Psoas muscle (tissue), 8 donors: ENCODE data around the gene CPNE7. TPM values are rescaled to one million over a fixed set of nuclear protein-coding genes. Genes with fewer than 3 reads are reported as not detected.

Experiments
- ATAC-seq, 4 donors: fragments of 200-7000 bp; cut with Tn5 transposase; one replicate each; pipeline ENCODE4 v1.9.1; 2020; ENCODE audit warnings: moderate library complexity in 3 of 4, mild to moderate bottlenecking in 2 of 4
- DNase-seq, 2 donors: peaks; one replicate each; pipeline ENCODE4 v3.0.0-alpha.2; 2020
- H3K27ac ChIP-seq: fragments of 200-600 bp; one replicate; pipeline ENCODE4 v1.8.0; 2022
- H3K27me3 ChIP-seq, 3 donors: fragments of 200-600 bp in 1 of 3; one replicate each; pipeline versions ENCODE4 v1.6.1 to v1.8.0; 2013 to 2022; ENCODE audit warnings: low read length in 2 of 3, mild to moderate bottlenecking in 2 of 3, moderate library complexity in 1 of 3; ENCODE audit not compliant: insufficient read depth in 3 of 3
- H3K36me3 ChIP-seq, 2 donors: fragments of 200-600 bp in 1 of 2; one replicate each; pipeline versions ENCODE4 v1.6.1 to v1.8.0; 2013 to 2022; ENCODE audit warnings: low read depth in 1 of 2, mild to moderate bottlenecking in 1 of 2, moderate library complexity in 1 of 2; ENCODE audit not compliant: insufficient read depth in 1 of 2
- H3K4me1 ChIP-seq: fragments of 200-600 bp; one replicate; pipeline ENCODE4 v1.8.0; 2022
- H3K4me3 ChIP-seq: fragments of 200-600 bp; one replicate; pipeline ENCODE4 v1.8.0; 2022; ENCODE audit warnings: mild to moderate bottlenecking
- H3K9me3 ChIP-seq: fragments of 200-600 bp; one replicate; pipeline ENCODE4 v1.8.0; 2022
- CTCF ChIP-seq: fragments of 200-600 bp; IDR thresholded peaks from one replicate; pipeline ENCODE4 v1.8.0; 2022; ENCODE audit warnings: antibody characterized with exemption
- WGBS, 3 donors: extraction: QIAGEN DNeasy Blood & Tissue Kit; methylation state at CpG; one replicate each; pipeline versions ENCODE4 v1.1.6 to v1.1.7; 2013; 5-methylcytosine and 5-hydroxymethylcytosine counted together
- intact Hi-C, 2 donors: fragments of 100-400 bp; cut with DNase I; formaldehyde crosslinking; loops; one replicate each; pipeline versions ENCODE4 v1.11.0 to v1.14.2; 2022
- polyA plus RNA-seq, 3 donors: library from polyadenylated mRNA; stranded (reverse); fragments of 200-250 nt; gene quantifications; one replicate each; pipeline ENCODE4 v1.2.3, GENCODE V29; 2013
- total RNA-seq, 4 donors: library from RNA; stranded (reverse); fragmentation: NEBNext Ultra II Directional in 2 of 4; extraction: Animal tissue kit (Norgen Biotek cat#: 25700) in 2 of 4; gene quantifications; one replicate each; pipeline versions ENCODE4 v1.2.1 to v1.2.4, GENCODE V29; 2021 to 2023
- donor health status: healthy with polysubstance abuse.
- donor health status: DM: no; HTN: no; CAD: no; lungs with moderate emphysema.
- donor health status: Bipolar disorder and iron deficiency.
- donor health status: healthy.
- donor health status: DM: yes; HTN: yes; CAD: no.
- donor health status: DM: no; HTN: no; CAD: no.
- donor health status: DM: no; HTN: no; CAD: no.
- donor health status: DM: yes; HTN: yes; CAD: no.

Gene CPNE7
- total and polyA plus RNA-seq, 7 donors: 0.08 to 0.21 TPM; not detected in 5

- WGBS, 3 donors: 59 to 71% (median 69%) methylated on average over 34 of the region's 34 CpGs
- ATAC-seq: peak; percentile 36 to 40 (median 39)
Measured at GRCh38 chr16:89556750-89557689, 18.5 kb upstream of the CPNE7 start.

DNA sequence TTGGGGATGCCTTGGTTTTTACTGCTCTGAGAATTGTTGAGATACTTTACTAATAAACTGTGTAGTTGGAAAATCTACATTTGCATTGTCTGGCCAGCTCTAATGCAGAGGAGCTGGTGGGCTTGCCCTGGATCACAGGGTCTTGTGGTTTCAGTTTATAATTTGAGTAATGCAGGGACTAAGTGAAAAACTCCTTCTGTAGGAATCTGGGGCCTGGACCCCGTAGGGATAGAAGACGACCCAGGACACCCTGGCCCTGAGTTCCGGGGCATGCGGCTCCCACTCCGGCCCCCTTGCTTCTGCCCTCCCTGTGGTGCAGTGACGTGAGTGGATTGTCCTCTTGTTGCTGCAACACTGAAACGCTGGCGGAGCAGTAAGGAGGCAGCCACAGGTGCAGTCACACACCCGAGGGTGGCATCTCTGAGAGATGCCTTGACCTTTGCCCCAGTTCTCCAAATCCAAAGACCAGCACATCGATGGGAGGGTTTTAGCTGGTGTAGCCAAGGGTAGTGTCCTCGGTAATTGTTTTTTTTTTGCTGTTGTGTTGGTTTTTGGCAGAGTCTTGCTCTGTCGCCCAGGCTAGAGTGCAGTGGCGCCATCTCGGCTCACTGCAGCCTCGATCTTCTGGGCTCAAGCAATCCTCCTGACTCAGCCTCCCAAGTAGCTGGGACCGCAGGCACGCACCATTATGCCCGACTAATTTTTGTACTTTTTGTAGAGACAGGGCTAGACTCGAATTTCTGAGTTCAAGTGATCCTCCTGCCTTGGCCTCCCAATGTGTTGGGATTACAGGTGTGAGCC lies 17.7 kb upstream of the CPNE7 start:
- TF ChIP-seq CTCF: no peak
- peaks cover 3 to 68% of the 10 kb centered on the region in 2 donors for H3K36me3 ChIP-seq
- no peaks in the 10 kb centered on the region for H3K9me3 ChIP-seq
- no peak for ATAC-seq
- peak overlapping the region; percentile 96 for H3K27ac ChIP-seq
- no peak for DNase-seq
- H3K27me3 ChIP-seq: no peaks in the 10 kb centered on the region
- H3K4me1 ChIP-seq: peaks cover 26% of the 10 kb centered on the region
- intact Hi-C loops: loop anchor here (5.0 kb wide), 1 partner anchor 226 kb away; no protein-coding TSS in a partner anchor
- no peak overlapping the region for H3K4me3 ChIP-seq
- WGBS, 3 donors: 79 to 90% (median 83%) methylated on average over 19 of the region's 19 CpGs

More at GRCh38 chr16:89556750-89557689, 18.5 kb upstream of the CPNE7 start:
- DNase-seq: peak; percentile 85 to 92
- Histone ChIP-seq H3K9me3 (no peaks in the 10 kb centered on the region), H3K4me1 (peaks cover 18% of the 10 kb centered on the region), H3K4me3 (no peak overlapping the region), H3K36me3 (peaks cover 4 to 68% of the 10 kb centered on the region in 2 donors), H3K27ac (peak overlapping the region; percentile 96), H3K27me3 (no peaks in the 10 kb centered on the region)
- TF ChIP-seq CTCF: peak; percentile 75
- intact Hi-C loops: loop anchor here (5.0 kb wide), 1 partner anchor 225 kb away; no protein-coding TSS in a partner anchor

DNA sequence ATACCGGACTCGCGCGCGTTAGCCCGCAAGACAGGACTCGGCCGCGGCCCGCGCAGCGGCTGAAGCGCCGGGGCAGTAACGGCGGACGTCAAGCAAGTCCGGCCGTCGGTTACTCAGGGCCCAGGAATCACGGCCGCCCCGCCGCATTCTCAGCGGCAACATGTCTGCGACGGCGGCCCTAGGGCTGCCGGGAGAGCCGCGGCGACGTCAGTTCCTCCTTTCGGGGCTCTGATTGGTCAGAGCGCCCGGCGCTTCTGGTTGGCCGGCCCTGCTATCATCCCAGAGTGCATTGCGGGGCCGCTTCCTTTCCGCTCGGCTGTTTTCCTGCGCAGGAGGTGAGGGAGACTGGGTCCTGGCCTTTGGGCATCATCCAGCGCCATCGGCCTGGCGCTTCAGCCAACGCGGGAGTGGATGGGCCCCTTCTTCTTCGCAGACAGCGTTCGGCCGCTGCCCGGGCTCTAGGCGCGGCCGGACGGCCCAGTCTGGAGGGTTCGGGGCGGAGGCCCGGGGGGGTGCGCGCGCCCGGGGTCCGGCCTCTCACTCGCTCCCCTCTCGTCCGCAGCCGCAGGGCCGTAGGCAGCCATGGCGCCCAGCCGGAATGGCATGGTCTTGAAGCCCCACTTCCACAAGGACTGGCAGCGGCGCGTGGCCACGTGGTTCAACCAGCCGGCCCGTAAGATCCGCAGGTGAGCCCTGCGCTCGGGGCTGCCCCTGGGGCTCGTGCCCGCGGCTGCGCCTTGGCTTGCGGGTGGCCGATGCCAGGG lies 15.0 kb upstream of the CPNE7 start, which contains the start of gene RPL13:
Gene RPL13, plus strand, starts transcription at position 305 of the 764 bp plus-strand sequence. Its CDS starts 278 bp downstream, at position 583.
- peak within 1 kb of the TSS; percentile 94 for H3K4me3 ChIP-seq
- peak; percentile 96 to 98 for DNase-seq
- intact Hi-C loops: loop anchor here in 1 of 2 donors (5.0 kb wide), 1 partner anchor 33 kb away; no protein-coding TSS in a partner anchor
- peak; percentile 87 to 93 (median 90) for ATAC-seq
- 0 to 1% (median 0%) methylated on average over 81 to 87 of the region's 87 CpGs for WGBS, 3 donors
- H3K27me3 ChIP-seq: no peaks in the 10 kb centered on the region
- H3K36me3 ChIP-seq: peaks cover 6 to 62% of the 10 kb centered on the region in 2 donors
- peak; percentile 2 for TF ChIP-seq CTCF
- peaks cover 50% of the 10 kb centered on the region for H3K4me1 ChIP-seq
- H3K9me3 ChIP-seq: no peaks in the 10 kb centered on the region
- H3K27ac ChIP-seq: peak within 1 kb of the TSS; percentile 96
